Ascending aorta (tissue), 2 donors: ENCODE data around the gene PMPCA. TPM values are rescaled to one million over a fixed set of nuclear protein-coding genes. Genes with fewer than 3 reads are reported as not detected.

Experiments used
- DNase-seq, 2 donors: peaks; one replicate each; pipeline ENCODE4 v3.0.0-alpha.2; 2019; ENCODE audit warnings: low spot score in 2 of 2
- H3K27ac ChIP-seq, 2 donors: fragments of 200-600 bp; sonication (generic); one replicate each; pipeline ENCODE4 v1.5.1; 2016 to 2017; ENCODE audit warnings: mild to moderate bottlenecking in 1 of 2
- H3K27me3 ChIP-seq: fragments of 200-600 bp; sonication (generic); one replicate; pipeline ENCODE4 v1.5.1; 2017
- H3K36me3 ChIP-seq, 2 donors: fragments of 200-600 bp; sonication (generic); one replicate each; pipeline ENCODE4 v1.5.1; 2016
- H3K4me1 ChIP-seq, 2 donors: fragments of 200-600 bp; sonication (generic); one replicate each; pipeline ENCODE4 v1.5.1; 2016 to 2017; ENCODE audit warnings: mild to moderate bottlenecking in 1 of 2
- H3K4me3 ChIP-seq, 2 donors: fragments of 200-600 bp; sonication (generic); one replicate each; pipeline ENCODE4 v1.5.1; 2016 to 2017; ENCODE audit warnings: mild to moderate bottlenecking in 1 of 2
- H3K9me3 ChIP-seq, 2 donors: fragments of 200-600 bp; sonication (generic); one replicate each; pipeline ENCODE4 v1.5.1; 2016
- intact Hi-C: fragments of 100-400 bp; cut with DNase I; formaldehyde crosslinking; loops from one replicate; pipeline ENCODE4 v1.15.1; 2023
- total RNA-seq: library from RNA; depleted of rRNA; stranded (reverse); fragments of >200 nt; gene quantifications from one replicate; pipeline ENCODE4 v1.1.0, GENCODE V29; 2016
- TF ChIP-seq, protein P1 (sequence below), 3 experiments: fragments of 200-600 bp in 2 of 3; fragments of 450-650 bp in 1 of 3; sonication (generic) in 2 of 3; IDR thresholded peaks; one replicate each; pipeline ENCODE4 v1.5.1; 2016 to 2019; ENCODE audit warnings: antibody characterized with exemption in 3 of 3, mild to moderate bottlenecking in 1 of 3, moderate library complexity in 1 of 3

The PMPCA gene
- total RNA-seq, 1 donor from 2014 or later: 69.1 TPM

DNA sequence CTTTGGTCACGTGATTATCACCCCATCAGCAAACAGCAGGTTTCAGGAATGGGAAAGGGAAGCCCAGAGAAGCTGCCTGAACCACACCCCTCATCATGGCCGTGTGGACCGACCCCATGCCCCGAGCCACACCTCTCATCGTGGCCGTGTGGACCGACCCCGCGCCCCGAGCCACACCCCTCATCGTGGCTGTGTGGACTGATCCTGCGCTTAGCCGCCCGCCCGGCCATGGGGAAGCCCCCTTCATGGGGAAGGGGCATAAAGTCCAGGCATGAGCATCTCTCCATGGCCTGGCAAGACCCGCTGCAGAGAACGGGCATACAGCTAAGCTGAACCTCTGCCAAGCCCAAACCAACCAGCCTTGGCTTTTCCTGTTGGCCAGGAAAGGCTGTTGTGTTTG, 16.9 kb upstream of the PMPCA start:
- intact Hi-C loops: no loop called here
- Histone ChIP-seq H3K27ac (no peak overlapping the region), H3K4me3 (no peak overlapping the region), H3K27me3 (no peaks in the 10 kb centered on the region), H3K4me1 (peaks cover 0 to under 1% of the 10 kb centered on the region in 2 donors), H3K9me3 (no peaks in the 10 kb centered on the region), H3K36me3 (peaks cover 63 to 78% of the 10 kb centered on the region in 2 donors)
- TF ChIP-seq, protein P1, sequence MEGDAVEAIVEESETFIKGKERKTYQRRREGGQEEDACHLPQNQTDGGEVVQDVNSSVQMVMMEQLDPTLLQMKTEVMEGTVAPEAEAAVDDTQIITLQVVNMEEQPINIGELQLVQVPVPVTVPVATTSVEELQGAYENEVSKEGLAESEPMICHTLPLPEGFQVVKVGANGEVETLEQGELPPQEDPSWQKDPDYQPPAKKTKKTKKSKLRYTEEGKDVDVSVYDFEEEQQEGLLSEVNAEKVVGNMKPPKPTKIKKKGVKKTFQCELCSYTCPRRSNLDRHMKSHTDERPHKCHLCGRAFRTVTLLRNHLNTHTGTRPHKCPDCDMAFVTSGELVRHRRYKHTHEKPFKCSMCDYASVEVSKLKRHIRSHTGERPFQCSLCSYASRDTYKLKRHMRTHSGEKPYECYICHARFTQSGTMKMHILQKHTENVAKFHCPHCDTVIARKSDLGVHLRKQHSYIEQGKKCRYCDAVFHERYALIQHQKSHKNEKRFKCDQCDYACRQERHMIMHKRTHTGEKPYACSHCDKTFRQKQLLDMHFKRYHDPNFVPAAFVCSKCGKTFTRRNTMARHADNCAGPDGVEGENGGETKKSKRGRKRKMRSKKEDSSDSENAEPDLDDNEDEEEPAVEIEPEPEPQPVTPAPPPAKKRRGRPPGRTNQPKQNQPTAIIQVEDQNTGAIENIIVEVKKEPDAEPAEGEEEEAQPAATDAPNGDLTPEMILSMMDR (IDR thresholded peaks at IDR 0.05): no peak
- DNase-seq: no peak

DNA sequence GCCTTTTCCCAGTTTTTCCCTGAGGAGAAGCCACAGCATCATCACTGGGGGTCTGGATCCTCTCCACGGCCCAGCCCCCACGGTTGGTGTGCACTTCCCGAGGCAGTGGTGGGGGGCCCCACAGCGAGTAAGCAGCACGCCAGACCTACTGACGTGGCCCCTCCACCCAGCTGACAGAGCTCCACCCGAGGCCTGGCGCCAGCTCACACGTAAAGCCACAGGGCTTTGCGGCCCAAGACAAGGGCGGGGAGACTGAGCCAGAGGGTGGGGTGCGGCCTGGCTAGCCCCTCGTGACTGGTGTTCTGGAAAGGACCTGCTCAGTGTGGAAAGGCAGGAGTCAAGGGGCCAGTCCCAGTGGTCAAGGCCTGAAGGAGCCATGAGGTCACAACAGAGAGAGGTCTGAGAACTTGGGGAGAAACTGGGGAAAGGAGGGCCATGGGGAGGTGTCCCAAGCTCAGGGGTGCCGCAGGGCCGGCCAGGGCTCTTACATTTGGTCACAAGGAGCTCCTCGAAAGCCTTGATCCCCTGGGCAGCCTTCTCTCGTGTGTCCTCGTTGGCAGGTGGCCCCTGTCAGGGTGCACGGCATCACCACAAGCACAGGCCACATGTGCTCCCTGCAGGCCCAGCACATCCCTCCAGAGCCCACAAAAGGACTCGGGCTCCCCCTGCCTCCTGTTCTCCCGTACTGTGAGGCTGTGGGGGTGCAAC, 16.0 kb upstream of the PMPCA start:
- H3K27ac ChIP-seq: no peak overlapping the region
- no peak overlapping the region for H3K4me3 ChIP-seq
- no peaks in the 10 kb centered on the region for H3K27me3 ChIP-seq
- TF ChIP-seq, protein P1 (IDR thresholded peaks at IDR 0.05): no peak
- peaks cover 55 to 71% of the 10 kb centered on the region in 2 donors for H3K36me3 ChIP-seq
- intact Hi-C loops: no loop called here
- no peaks in the 10 kb centered on the region for H3K9me3 ChIP-seq
- no peak for DNase-seq
- H3K4me1 ChIP-seq: peaks cover 6 to 9% of the 10 kb centered on the region in 2 donors

DNA sequence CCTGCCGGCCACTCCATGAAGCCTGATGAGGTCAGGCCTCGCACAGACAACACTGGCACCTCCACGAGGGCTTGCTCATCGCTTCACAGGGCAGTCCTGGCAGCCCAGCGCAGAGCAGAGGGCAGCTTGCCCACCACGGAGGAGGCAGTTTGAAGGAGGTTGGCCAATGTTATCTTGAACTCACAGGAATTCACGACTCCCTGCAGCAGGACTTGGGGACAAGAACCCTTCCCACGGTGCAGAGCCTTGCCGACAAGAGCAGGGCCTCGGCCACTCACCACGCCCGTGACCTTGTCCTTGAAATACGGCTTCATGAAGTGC, 15.5 kb upstream of the PMPCA start:
- intact Hi-C loops: no loop called here
- Histone ChIP-seq H3K27me3 (no peaks in the 10 kb centered on the region), H3K36me3 (peaks cover 50 to 66% of the 10 kb centered on the region in 2 donors), H3K27ac (no peak overlapping the region), H3K4me3 (no peak overlapping the region), H3K9me3 (no peaks in the 10 kb centered on the region), H3K4me1 (peaks cover 8 to 9% of the 10 kb centered on the region in 2 donors)
- no peak for DNase-seq
- TF ChIP-seq, protein P1 (IDR thresholded peaks at IDR 0.05): no peak

DNA sequence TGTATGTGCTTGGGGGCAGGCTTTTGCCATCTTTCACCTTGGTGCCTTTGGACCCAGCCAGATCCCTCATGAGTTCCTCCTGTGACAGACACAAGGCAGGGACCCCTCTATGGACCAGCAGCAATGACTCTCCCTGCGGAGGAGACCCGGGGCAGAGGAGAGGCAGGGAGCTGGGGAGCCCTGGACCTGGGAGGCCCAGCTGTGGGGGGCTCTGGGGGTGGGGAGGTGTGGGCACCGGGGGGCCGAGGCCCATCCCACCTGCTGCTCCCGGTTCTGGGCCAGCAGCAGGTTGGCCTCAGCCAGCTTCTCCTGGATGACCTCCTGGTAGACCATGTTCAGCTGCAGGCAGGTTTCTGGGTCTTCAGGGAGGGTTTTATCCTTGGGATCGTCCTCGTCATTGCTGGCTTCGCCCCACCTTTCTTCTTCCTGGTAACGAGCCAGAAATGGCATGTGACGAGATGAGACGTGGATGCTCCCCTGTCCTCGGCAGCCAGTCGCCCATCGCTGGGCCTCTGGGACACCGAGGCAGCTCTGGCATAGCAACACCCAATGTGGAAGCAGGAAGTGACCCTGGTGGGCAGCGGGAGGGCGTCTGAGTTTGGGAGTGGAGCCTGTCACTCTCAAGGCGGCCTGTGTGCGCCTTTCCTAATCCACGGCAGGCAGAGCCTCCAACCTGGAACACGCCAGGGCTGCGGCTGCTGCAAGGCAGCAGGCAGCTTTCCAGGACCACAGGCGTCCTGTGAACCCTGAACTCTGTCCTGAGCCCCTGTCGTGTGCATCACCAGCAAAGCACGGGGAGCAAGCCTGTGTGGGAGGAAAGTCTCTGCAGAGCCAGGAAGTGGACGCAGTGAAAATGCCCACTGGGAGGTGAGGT, 14.9 kb upstream of the PMPCA start:
- Histone ChIP-seq H3K4me3 (no peak overlapping the region), H3K4me1 (peaks cover 10 to 12% of the 10 kb centered on the region in 2 donors), H3K36me3 (peaks cover 48 to 64% of the 10 kb centered on the region in 2 donors), H3K9me3 (no peaks in the 10 kb centered on the region), H3K27me3 (no peaks in the 10 kb centered on the region), H3K27ac (no peak overlapping the region)
- TF ChIP-seq, protein P1 (IDR thresholded peaks at IDR 0.05): no peak
- DNase-seq: no peak
- intact Hi-C loops: no loop called here

DNA sequence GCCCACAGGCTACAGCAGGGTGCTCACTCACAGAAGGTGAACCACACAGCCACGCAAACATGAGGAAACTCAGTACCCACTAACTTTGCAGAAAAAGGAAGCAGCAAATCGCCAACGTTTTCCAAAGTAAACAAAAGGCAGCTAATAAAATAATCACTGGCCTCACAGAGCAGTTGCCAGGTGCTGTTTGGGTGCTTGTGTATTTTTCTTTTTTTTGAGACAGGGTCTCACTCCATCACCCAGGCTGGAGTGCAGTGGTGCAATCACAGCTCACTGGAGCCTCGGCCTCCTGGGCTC, 14.3 kb upstream of the PMPCA start:
- H3K9me3 ChIP-seq: no peaks in the 10 kb centered on the region
- no peak overlapping the region for H3K4me3 ChIP-seq
- H3K27me3 ChIP-seq: no peaks in the 10 kb centered on the region
- H3K4me1 ChIP-seq: peaks cover 10 to 13% of the 10 kb centered on the region in 2 donors
- no peak for DNase-seq
- intact Hi-C loops: no loop called here
- no peak overlapping the region for H3K27ac ChIP-seq
- peaks cover 48 to 64% of the 10 kb centered on the region in 2 donors for H3K36me3 ChIP-seq
- TF ChIP-seq, protein P1 (IDR thresholded peaks at IDR 0.05): no peak
